ENCODE data around the gene COL4A1.
"Not testable (repeated sequence)": the region's sequence is repeated elsewhere in the genome, so short reads cannot be mapped to it uniquely, and the experiment has no call there.

The COL4A1 gene

DNA sequence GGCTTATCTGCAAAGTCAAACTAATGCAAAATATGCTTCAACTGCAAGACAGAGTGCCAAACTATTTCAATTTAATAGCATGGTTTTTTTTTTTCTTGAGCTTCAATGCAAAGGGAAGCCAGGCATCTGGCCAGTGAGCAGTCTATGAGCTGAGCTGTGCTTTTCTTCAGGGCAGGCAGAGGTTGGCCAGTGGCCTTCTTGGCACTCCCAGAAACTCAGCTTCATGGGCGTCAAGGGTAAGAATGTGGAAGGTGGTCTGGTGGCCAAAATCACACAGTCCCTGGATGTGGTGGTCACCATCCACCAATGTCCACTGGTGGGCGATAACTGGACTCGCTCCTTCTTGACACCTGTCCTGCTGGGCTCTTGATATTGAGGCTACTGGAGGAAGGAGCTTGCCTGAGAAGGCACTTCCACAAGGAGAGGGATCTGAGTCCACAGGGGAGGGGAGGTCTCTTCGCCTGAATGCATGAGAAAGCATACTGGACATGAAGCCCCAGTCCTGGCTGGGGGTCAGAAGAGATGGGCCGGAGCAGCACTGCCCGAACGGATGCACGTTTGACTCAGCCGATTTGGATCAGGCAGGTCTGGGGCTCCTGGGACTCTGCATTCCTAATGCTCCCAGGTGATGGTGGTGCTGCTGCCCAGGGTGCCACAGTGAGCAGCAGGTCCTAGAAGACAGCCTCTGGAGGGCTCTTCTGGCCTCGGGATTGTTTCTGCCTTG lies 17.2 kb upstream of the COL4A1 start:
- no peak for DNase-seq (ENCODE audit: low read depth in 3 of 3)

DNA sequence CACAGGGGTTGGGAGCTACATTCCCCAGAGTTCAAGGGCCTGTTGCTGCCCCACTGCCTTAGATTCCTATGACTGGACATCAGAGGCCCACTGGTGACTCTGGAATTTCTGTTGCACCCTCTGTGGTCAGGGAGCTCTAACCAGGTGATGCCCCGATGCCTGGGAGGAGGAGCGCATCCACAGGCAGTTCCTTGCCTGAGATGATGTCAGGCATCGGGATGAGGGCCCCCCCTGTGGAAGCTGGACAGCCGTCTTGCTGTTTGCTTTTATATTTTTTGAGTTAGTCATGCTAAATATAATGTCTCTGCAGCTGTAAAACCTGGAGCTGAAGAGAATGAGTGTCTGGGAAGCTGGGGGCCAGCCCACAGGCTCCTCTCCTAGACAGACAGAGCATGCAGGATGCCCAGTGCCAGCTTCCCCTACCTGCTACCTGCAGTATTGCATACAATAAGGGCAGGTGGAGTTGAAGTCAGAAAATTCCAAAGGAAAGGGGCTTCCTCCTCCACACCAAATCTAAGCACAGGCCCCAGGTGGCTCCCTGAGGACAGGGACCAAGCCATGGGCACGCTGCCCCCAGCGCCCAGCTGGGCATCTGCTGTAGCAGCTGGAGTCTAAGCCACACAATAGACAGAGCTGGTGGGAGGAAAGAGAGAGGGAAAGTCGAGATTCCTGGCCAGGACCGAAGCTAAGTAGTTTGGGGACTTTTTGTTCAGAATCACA lies 16.4 kb upstream of the COL4A1 start:
- DNase-seq (ENCODE audit: low read depth in 3 of 3): no peak

DNA sequence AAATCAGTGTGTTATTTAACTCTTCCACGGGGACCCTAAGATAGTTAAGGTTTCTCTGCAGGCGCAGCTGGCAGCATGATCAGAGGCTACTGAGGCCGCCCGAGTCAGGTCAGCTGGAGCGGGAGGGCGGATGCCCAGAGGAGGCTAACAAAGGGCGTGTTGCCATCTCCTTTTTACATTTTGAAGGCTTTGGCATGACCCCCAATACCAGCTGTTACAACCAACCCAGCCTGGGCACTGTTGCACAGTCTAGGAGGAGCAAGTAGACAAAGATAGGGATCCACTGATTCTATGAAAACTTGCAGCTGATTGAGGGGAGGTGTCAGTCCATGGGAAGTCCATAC lies 15.8 kb upstream of the COL4A1 start:
- no peak for DNase-seq (ENCODE audit: low read depth in 3 of 3)

DNA sequence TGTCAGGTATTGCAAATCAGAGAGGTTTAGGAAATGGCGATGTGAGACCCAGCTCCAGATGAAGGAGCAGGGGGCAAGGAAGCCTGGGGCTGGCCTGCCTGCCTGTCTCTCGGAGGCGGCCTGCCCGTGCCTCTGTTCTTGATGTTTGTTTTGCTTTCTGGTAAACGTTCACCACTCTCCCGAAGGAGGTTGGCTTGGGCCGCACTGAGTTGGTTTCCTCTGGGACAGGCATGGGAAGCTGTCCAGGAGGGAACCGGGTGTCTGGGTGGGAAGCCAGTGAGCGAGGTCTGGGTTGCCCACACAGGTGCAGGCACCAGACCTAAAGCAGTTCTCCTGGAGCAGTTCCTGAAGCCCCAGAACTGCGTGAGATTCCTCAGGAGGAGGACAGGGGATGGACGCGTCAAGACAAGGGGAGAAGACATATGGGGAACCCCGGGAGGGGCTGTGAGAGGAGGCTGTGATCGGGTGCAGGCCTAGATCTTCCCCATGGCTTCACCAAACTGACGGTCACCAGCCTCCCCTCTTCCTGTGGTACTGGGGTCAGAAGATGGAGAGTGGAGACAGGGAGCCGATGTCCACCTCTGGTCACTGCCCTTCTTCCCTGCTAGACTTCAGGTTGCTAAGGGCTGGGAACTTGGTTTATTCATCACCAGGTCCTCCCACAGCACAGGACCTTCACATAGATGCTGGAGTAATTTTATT lies 15.3 kb upstream of the COL4A1 start:
- DNase-seq (ENCODE audit: low read depth in 3 of 3): no peak

DNA sequence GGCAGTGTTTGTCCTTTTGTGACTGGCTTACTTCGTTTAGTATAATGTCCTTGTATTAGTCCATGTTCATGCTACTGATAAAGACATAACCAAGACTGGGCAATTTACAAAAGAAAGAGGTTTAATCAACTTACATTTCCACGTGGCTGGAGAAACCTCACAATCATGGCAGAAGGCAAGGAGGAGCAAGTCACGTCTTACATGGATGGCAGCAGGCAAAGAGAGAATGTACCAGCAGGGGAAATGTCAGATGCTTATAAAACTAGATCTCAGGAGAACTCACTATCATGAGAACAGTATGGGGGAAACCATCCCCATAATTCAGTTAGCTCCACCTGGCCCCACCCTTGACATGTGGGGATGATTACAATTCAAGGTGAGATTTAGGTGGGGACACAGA lies 14.6 kb upstream of the COL4A1 start:
- not testable (repeated sequence) for DNase-seq (ENCODE audit: low read depth in 3 of 3)

DNA sequence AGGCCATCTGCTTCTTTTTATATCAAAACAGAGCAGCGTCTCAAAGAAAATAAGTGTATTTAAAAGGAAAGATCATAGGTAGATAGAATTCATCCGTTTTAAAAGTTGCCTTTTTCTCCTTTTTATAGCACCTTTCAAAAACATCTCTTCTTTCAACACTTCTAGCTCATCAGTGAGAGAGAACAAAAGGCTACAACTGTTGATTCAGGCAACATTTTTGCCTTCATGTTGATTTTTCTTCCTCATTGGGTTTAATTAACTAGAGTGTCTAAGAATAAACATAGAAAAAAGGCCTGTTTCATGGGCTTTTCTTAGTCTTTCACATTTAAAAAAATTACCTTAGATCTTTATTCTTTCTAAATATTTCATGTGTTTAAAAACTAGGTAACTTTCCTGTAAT lies 13.7 kb upstream of the COL4A1 start:
- DNase-seq (ENCODE audit: low read depth in 3 of 3): no peak

DNA sequence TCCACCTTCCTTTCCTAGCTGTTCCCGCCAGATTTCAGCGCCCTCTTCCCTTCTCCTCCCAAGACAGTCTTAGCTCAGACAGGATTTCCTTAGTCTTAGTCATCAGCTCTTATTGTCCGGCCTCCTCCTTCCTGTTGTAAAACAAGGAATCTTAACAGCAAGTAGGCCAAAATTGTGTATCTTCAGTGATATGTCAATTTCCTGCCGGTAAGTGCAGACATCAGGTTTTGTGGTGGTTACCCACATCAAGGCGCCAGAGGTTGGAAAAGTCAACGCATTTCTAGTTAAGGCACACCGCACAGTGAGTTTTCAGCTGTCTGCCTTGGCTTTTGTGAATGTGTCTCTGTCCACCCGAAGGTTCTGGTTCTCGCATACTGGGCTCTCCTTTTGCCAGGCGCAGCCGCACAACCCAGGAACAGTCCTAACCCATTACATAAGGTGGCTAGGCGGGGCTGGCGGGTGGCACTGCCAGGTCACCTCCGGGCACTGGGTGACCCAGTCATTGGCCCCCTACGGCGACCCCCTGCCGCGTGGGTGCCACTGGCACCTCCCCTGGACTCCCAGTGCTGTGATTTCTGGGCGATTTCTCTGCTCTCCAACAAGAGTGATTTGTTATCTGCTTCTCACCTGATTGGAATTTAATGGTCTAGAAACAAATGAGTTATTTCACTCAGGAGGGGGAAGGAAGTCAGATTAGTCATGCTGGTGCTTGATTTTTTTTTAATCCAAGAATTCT lies 13.0 kb upstream of the COL4A1 start:
- DNase-seq (ENCODE audit: low read depth in 3 of 3): peak in 1 of 3 experiments; percentile 23

DNA sequence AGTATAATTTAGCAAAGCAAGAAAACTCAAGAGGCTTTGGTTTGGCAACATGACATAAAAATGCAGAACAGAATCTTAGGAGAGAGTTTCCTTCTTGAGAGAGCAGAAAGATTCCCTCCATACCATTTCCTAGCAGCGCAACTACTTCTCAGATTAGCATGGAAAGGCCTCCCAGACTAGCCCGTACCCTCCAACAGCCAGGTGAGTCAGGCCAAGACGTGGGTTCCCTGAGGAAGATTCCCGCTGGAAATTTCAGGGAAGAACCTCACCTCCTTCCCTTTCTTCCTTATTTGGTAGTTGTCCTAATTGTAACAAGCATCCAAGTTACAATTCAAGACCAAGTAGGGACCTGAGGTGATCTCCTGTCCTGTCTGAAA lies 12.4 kb upstream of the COL4A1 start:
- no peak for DNase-seq (ENCODE audit: low read depth in 3 of 3)

DNA sequence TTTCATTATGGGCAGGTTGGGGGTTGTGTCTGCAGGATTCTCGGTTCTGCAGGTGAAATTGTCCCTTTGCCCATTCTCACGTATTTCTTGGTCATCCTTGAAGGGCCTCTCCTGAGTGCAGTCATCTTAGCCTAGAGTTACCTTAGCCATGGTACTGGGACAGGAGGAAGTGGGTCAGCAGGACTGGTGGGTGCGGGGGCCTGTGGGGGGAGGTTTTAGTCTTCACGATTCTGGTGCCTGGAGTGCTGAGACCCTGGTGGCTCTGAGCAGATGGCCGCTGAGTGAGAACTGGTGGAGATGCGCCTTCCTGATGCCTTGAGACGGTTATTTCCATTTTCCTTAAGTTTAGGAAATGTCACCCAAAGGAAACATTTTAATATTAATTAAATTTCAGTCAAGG lies 12.0 kb upstream of the COL4A1 start:
- no peak for DNase-seq (ENCODE audit: low read depth in 3 of 3)

DNA sequence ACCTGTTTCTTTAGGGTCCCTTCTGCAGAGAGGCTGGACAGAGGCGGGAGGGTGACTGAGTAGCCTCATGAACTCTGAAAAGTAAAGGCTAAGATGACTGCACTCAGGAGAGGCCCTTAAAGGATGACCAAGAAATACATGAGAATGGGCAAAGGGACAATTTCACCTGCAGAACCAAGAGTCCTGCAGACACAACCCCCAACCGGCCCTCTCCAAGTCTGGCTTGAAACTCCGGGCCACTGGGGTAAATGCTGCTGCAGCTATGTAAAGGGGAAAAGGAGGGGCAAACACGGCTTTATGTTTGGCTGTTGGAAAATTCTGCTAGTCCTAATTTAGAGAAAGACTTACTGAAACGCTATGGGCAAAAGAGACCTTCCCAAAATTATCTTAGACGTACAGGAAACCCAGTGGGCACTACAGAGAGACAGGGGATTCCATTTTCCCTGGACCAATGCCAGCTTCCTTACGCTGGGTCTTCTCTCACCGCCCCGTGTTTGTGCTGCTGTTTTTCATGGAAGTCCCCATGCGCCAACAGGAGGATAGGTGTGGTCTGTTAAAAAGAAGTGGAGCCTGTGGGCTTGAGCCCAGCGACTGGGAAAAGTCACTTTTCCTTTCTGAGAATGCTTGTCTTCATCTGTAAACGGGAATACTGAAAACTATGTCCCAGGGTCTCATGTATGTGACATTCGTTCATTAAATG lies 10.7 kb upstream of the COL4A1 start:
- DNase-seq (ENCODE audit: low read depth in 3 of 3): no peak

DNA sequence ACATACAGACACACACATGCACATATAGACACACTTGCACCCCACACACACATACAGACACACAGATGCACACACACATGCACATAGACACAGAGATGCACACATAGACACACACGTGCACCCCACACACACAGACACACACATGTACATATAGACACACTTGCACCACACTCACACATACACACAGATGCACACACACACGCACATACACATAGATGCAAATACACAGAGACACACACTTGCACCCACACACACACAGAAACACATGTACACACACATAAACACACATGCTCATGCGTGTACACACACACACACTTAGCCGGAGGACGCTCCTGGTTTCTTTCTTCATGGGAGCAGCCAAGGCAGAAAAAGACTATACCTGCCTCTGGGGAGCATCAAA lies 10.1 kb upstream of the COL4A1 start:
- no peak for DNase-seq (ENCODE audit: low read depth in 3 of 3)

DNA sequence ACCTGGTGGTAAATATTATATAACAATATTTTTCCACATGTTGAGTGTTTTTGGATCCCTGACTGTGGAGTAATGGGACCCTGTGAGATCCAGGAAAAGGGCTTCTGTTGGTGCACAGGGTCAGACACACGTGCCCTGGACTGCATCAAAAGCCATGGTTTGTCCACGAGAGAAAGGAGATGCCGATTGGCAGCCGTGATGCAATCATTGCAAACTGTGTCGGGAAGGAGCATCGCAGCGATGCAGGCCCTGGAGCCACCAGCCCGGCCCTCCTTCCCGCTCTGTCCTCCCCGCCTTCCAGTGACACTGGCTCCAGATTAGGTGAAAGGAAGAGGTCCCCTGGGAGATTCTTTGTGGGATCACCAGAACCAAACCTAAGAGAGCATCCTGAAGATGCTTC lies 9.2 kb upstream of the COL4A1 start:
- no peak for DNase-seq (ENCODE audit: low read depth in 3 of 3)

DNA sequence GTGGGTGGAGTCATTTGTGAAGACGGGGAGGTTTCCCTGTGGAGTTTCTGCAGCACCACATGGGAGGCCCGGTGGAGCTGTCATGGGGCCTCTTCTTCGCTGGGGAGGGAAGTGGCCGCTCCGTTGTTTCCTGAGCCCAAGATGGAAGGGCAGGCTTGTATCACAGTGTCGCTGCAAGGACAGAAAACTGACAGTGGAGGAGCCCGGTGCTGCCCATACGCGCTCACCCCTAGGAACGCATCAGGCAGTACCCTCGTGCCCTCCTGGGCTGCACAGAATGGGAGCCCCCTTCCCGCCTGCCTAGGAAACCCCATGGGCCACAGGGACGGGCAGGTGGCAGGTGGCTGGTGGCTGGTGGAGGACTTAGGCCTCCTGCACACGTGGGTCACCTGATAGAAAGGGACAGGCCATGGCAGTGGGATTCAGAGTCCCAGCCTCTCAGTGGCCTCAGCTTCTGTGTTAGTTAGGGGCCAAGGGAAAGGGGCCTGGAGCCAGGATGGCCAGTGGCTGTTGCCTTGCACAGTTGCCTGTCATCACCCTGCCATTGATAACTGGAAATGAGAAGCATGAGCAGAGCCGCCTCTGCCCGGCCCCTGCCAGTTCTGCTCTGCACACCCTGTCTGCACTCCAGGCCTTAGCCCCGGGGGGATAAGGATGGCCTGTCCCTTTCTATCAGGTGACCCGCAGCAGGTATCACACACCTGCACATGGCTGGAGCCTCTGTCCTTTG lies 7.7 kb upstream of the COL4A1 start:
- no peak for DNase-seq (ENCODE audit: low read depth in 3 of 3)

DNA sequence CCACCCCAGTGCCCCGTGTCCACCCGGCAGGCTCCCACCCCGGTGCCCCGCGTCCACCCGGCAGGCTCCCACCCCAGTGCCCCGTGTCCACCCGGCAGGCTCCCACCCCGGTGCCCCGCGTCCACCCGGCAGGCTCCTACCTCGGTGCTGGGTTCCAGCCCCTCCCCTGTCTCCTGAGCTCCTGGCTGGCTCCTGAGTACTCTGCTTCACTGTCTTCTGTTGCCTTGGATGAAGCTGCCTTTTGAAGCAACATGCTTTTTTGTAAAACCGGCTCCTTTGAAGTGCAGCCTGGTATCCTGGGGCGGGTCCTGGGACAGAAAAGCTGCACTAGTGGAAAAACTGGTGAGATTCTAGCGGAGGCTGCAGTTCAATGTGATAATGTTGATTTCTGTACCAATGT lies 6.8 kb upstream of the COL4A1 start:
- DNase-seq (ENCODE audit: low read depth in 3 of 3): not testable (repeated sequence)

DNA sequence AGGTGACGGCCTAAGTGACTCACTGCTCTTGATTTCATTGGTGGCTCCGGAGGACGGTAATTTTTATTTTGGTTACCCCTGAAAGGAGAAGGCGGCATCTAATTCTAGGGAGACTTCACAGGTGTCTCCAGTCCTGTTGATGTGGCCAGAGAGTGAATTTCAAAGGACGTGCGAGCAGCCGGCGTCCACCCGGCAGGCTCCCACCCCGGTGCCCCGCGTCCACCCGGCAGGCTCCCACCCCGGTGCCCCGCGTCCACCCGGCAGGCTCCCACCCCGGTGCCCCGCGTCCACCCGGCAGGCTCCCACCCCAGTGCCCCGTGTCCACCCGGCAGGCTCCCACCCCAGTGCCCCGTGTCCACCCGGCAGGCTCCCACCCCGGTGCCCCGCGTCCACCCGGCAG lies 6.3 kb upstream of the COL4A1 start:
- not testable (repeated sequence) for DNase-seq (ENCODE audit: low read depth in 3 of 3)

DNA sequence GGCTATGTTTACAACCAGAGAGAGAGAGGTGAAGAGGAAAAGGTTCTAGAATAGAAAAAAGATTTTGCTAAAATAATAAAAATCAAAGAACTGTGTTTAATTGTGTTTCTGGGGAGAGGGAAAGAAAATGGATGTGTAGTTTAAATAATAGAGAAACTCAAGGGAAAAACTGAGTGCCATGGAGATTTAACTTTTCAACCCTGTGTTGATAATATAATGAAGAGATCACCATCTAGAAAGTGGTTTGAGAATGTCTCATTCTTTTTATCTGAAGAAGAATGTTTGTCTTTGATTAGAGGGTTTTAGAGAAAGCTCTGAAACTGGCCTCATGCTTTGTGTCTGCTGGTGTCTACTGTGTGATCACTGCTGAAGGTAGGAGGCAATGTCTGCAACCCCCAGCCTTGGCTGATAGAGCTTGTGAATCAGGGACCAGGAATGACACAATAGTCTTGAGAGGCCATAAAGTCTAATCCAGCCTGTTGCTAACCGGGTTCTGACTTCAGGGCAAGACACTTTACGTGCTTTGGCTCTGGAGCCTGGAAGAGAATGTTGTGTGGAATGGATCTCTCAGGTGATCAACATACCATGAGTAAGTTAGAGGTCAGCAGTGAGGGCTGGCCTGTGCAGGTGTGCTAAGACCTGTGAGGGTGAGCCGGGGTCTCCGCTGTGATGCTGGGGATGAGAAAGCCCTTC lies 5.5 kb upstream of the COL4A1 start:
- DNase-seq (ENCODE audit: low read depth in 3 of 3): no peak

DNA sequence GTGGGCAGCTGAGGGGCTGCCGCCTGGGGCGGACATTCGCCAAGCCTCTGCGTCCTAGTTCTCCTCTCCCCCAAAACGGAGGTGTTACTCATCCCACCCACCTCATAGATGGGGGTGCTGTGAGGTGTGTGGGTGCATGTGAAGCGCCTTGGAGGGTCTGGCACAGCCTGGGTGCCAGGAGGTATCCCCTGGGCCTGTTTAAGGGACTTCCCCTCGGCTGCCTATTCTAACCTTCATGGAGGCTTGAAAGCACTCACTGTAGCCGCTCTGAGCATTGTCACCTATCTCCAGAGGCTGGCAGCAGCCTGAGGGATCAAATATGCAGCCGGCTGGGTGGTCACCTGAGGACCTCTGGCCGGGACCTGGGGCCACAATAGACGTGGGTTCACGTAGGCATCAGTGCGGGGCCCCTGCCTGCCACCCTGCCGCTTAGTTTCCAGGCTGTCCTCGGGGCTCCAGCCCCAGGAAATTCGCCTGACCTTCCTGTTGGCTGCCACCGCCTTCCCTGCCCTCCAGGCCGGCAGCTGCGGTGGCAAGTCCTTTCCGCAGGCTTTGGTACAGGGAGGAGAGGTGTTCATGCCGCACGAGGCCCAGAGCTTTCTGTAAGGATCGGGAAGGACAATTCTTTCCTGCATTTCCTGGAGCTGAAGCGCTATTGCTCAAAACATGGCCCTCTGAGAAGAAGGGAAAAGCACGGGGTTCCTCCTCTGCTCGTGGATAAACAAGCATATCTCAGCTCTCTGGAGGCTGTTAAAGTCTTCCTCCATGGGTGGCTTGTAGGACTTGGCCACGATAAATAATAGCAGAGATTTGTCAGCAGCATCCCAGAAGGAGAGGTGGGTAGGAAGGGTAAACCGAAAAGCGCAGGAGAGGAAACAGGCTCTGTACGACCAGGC lies 4.7 kb upstream of the COL4A1 start:
- no peak for DNase-seq (ENCODE audit: low read depth in 3 of 3)

DNA sequence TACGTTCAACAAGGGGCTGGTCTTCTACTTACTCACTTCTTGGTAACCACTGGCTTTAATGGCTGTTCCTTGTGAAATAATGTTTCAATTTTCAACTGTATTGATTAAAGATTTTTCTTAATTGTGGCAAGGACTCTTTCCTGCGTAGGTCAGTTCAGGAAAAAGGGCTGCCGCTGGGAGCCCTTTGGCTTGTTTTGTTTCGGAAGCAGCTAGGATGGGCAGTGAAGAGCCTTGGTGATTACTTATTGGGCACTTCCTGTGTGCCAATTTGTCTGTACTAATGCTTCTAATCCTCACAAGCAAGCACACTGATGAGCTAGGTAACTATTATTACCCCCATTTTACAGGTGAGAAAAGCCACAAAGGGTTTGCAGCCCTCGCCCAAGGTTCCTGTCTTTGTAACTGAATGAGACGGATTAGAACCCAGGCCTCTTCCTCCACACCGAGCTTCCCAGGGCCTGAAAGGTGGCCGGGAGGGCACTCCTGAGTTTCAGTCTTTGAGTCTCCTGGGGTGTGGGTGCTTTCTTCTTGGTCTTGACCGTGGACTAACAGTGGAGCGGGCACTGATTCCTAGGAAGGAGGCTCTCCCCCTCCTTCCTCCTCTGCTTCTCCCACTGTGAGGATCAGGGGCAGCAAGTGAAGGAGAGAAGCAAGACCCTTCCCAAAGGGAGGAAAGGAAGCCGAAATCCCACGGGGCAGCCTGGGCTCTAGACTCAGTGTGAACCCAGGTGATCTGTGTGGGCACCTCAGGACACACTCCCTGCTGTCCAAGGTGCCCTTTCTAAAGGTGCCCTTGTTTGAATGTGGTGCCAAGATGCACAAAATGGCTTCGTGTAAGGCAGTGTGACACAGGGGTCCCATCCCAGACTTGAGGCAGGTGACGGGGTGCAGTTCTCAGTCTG lies 3.8 kb upstream of the COL4A1 start:
- DNase-seq (ENCODE audit: low read depth in 3 of 3): no peak
